GM21423 (cell line): ENCODE measurements around the gene AK4.
"Not testable (repeated sequence)": the region's sequence is repeated elsewhere in the genome, so short reads cannot be mapped to it uniquely, and the experiment has no call there.

Source experiments
- ATAC-seq: cut with Tn5 transposase; IDR thresholded peaks from one replicate; pipeline ENCODE4 v1.9.1; 2021; ENCODE audit warnings: mild to moderate bottlenecking, moderate library complexity; ENCODE audit not compliant: unreplicated experiment

Gene AK4

DNA sequence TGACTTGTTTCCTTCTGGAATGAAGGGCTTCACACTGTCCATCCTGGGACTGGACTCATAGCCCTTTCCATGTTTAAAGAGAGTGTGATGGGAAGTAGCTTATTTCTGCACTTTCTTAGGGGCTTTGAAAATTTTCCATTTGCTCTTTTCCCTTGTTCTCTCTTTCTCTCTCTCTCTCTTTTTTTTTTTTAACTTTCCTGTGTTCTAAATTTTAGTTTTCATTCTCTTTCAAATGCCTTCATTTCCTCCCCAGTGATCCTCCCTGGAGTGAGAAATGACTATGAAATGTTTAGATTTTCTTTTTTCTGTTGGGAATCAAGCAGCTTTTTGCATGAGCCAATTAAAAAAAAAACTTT lies 2.1 kb downstream of the AK4 start:
- ATAC-seq = no peak

GRCh38 chr1:65150583-65151263 lies 2.7 kb downstream of the AK4 start:
- no peak for ATAC-seq

- ATAC-seq = no peak
These were observed 3.6 kb downstream of the AK4 start for GRCh38 chr1:65151641-65152040.

DNA sequence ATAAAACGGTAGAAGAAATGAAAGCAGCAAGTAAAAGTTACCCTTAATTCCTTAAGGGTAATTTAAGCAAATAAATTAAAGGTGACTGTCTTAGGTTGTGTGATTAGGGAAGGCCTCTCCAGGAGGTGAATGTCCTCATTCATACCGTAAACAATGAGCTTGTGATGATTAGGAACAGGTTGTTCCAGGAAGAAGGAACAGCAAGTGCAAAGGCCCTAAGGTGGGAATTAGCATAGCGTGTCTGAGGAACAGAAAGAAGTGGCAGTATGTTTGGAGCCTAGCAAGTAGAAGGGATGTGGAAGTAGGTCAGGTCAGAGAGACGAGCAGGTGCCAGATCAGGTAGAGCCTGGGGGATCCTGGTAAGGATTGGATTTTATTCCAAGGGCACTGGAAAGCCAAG lies 5.6 kb downstream of the AK4 start:
- no peak for ATAC-seq

DNA sequence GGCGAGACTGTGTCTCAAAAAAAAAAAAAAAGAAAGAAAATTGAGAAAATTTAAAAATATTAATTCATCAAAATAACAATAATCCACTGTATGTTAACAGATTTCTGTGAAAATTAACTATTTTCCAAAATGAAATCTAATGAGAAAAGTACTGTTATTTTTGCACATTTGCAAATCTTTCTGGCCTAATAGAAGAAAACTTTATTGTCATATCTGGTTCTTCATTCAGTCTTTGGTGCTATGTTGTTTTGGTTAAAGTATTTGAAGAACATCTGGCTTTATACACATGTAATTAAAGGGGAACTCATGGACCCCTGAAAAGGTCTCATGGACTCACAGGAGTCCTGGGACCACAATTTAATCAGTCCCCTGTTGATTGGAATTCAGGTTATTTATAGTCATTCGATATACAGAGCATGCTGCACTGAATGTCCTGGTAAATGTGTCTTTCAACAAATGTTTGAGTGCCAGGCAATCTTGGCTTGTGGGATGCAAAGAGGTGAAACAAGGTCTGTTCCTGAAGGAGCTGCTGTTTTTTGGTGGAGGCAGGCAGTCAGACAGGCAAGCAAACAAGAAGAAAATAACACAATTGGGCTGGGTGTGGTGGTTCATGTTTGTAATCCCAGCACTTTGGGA lies 9.0 kb downstream of the AK4 start:
- ATAC-seq = no peak

- no peak for ATAC-seq
These were observed 9.5 kb downstream of the AK4 start for GRCh38 chr1:65157546-65157941.

GRCh38 chr1:65159291-65159688 lies 11.3 kb downstream of the AK4 start:
- ATAC-seq = not testable (repeated sequence)

GRCh38 chr1:65159801-65160523 lies 12.0 kb downstream of the AK4 start:
- no peak for ATAC-seq

DNA sequence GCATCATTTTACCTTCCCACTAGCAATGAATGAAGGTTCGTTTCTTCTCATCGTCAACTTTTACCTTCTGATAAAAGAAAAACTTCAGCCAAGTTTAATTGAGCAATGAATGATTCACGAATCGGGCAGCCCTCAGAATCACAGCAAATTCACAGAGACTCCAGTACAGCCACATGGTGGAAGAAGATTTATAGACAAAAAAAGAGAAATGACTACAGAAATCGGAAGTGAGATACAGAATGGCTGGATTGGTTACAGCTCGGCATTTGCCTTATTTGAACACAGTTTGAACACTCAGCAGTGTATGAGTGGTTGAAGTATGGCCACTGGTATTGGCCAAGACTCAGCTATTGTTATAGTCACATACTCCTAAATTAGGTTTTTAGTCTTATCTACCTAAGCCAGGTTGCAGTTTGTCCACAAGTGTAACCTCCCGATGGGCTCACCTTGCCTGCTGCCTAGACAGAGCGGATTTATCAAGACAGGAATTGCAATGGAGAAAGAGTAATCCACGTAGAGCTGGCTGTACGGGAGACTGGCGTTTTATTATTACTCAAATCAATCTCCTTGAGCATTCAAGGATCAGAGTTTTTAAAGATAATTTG lies 15.3 kb downstream of the AK4 start:
- no peak for ATAC-seq

GRCh38 chr1:65164101-65164500 lies 16.1 kb downstream of the AK4 start:
- not testable (repeated sequence) for ATAC-seq

DNA sequence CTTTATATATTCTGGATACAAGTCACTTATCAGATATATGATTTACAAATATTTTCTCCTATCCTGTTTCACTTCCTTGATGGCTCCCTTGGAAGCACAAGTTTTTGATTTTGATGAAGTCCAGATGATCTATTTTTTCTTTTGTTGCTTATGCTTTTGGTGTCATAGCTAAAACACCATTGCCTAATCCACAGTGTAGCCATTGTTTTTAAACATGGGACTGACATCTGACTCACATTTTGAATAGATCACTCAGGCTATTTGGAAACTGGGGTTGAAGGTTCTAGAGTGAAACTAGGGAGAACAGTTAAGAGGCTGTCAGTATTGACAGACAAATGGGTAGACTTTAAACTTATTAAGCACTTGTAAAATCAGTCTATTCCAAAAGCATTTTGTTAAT lies 16.6 kb downstream of the AK4 start:
- no peak for ATAC-seq

DNA sequence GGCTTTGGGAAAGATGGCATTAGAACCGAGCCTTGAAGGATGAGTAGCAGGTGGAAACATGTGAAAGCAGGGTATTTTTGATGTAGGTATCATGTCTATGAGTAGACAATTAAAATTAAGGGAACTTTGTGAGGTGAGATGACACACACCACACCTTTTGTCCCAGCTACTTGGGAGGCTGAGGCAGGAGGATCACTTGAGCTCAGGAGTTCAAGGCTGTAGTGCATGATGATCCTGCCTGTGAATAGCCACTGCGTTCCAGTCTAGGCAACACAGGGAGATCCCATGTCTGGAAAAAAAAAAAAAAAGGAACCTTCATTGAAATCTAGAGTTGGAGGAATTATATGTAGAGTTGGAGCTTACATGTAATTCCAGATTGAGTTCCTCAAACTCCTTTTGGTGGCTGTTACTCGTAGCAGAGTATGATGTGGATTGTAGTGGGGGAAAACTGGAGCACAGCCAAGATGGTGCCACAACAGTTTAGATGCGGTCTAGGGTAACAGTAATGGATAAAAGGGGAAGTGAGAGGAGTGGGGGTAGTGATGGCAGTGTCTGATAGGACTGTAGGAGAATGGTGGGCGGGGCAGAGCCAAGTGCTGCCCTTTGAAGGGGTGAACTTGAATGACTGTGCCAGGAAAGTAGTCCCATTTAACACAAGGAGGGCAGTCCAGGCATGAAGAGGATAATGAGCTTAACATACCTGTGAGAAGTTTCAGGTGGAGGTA lies 17.4 kb downstream of the AK4 start:
- ATAC-seq = peak; percentile 90

GRCh38 chr1:65166572-65167305 lies 18.7 kb downstream of the AK4 start:
- ATAC-seq = no peak

GRCh38 chr1:65167586-65168242 lies 19.7 kb downstream of the AK4 start:
- no peak for ATAC-seq

DNA sequence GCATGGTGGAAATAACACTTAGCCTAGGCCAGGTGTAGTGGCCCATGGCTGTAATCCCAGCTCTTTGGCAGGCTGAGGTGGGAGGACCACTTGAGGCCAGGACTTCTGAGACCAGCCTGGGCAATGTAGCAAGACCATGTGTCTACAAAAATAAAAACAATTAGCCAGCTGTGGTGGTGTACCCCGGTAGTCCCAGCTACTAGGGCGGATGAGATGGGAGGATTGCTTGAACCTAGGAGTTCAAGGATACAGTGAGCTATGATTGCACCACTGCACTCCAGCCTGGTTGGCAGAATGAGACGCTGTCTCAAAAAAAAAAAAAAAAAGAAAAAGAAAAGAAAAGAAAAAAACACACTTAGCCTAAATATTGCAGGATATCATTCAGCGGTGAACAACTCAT lies 20.9 kb downstream of the AK4 start:
- no peak for ATAC-seq

- ATAC-seq = no peak
These were observed 22.6 kb downstream of the AK4 start for GRCh38 chr1:65170511-65171142.

GRCh38 chr1:65172936-65173690 lies 25.1 kb downstream of the AK4 start:
- ATAC-seq = no peak

- ATAC-seq = peak; percentile 96
These were observed 26.6 kb downstream of the AK4 start for GRCh38 chr1:65174585-65174984.
